ENCODE measurements around the gene NFATC1.

DNA sequence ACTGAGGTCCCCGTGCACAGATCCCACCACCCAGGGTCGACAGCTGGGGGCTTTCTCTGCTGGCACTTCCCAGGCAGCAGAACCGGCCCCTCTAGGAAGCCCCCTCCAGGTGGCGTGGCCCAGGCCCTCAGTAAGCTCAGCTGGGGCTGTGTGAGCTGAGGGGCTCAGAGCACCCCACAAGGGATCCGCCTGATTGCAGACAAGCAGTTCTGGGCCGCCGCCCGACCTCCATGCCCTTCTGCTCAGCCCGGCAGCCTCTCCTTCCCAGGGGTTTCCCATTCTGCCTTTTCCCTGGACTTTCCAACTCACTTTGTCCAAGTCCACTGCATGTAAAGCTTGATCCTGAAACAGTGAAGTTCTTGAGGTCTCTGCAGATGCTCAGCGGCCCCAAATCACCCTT lies 76.4 kb downstream of the NFATC1 start:
- TF ChIP-seq, protein P1, sequence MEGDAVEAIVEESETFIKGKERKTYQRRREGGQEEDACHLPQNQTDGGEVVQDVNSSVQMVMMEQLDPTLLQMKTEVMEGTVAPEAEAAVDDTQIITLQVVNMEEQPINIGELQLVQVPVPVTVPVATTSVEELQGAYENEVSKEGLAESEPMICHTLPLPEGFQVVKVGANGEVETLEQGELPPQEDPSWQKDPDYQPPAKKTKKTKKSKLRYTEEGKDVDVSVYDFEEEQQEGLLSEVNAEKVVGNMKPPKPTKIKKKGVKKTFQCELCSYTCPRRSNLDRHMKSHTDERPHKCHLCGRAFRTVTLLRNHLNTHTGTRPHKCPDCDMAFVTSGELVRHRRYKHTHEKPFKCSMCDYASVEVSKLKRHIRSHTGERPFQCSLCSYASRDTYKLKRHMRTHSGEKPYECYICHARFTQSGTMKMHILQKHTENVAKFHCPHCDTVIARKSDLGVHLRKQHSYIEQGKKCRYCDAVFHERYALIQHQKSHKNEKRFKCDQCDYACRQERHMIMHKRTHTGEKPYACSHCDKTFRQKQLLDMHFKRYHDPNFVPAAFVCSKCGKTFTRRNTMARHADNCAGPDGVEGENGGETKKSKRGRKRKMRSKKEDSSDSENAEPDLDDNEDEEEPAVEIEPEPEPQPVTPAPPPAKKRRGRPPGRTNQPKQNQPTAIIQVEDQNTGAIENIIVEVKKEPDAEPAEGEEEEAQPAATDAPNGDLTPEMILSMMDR (IDR thresholded peaks at IDR 0.05) = no peak
- no peak for TF ChIP-seq POLR2A (IDR thresholded peaks at IDR 0.05)
